Measurements from ENCODE around the gene DCAF15.
A peak's percentile ranks its signal among the peaks of the same experiment; 100 is the strongest.

The DCAF15 gene

GRCh38 chr19:13938301-13939064, 13.8 kb upstream of the DCAF15 start, which contains the start of gene PODNL1:
TSS of gene PODNL1 (minus strand) at chr19:13938417. CDS start at chr19:13938181, 236 bp downstream.
- Histone ChIP-seq H3K4me1 (peaks cover 8% of the 10 kb centered on the region; the same call in 1 of the 2 replicates), H3K4me2 (no peak within 1 kb of the TSS), H3K27ac (no peak within 1 kb of the TSS), H3K9ac (no peak within 1 kb of the TSS), H3K4me3 (no peak within 1 kb of the TSS), H3K9me3 (no peaks in the 10 kb centered on the region), H3K36me3 (no peaks in the 10 kb centered on the region), H3K27me3 (no peaks in the 10 kb centered on the region), H4K20me1 (no peaks in the 10 kb centered on the region)
- TF ChIP-seq Cebpa-rat (IDR thresholded peaks at IDR 0.05), result no peak

- no peak overlapping the region for H3K4me3 ChIP-seq
- H3K9me3 ChIP-seq, result no peaks in the 10 kb centered on the region
- no peaks in the 10 kb centered on the region for H3K36me3 ChIP-seq
- no peaks in the 10 kb centered on the region for H3K27me3 ChIP-seq
- no peak overlapping the region for H3K9ac ChIP-seq
- H3K27ac ChIP-seq, result no peak overlapping the region
- H4K20me1 ChIP-seq, result no peaks in the 10 kb centered on the region
- TF ChIP-seq Cebpa-rat (IDR thresholded peaks at IDR 0.05), result no peak
- H3K4me1 ChIP-seq, result peaks cover 14% of the 10 kb centered on the region
- H3K4me2 ChIP-seq, result no peak overlapping the region
Observed at GRCh38 chr19:13942023-13942684, 10.2 kb upstream of the DCAF15 start.

GRCh38 chr19:13946414-13946813, 5.9 kb upstream of the DCAF15 start:
- H3K4me2 ChIP-seq, result peak overlapping the region; percentile 62

GRCh38 chr19:13951043-13951442, 1.3 kb upstream of the DCAF15 start:
- Histone ChIP-seq H4K20me1 (peaks cover 32% of the 10 kb centered on the region), H3K9ac (no peak overlapping the region), H3K36me3 (peaks cover 22% of the 10 kb centered on the region), H3K9me3 (no peaks in the 10 kb centered on the region), H3K4me2 (no peak overlapping the region), H3K4me1 (peaks cover 25% of the 10 kb centered on the region), H3K27ac (no peak overlapping the region), H3K27me3 (no peaks in the 10 kb centered on the region), H3K4me3 (no peak overlapping the region)
- TF ChIP-seq Cebpa-rat (IDR thresholded peaks at IDR 0.05), result no peak

More at GRCh38 chr19:13946414-13946813, 5.9 kb upstream of the DCAF15 start:
- no peak for TF ChIP-seq Cebpa-rat (IDR thresholded peaks at IDR 0.05)
- Histone ChIP-seq H3K36me3 (no peaks in the 10 kb centered on the region), H3K27ac (0 out of 2 replicates have a peak overlapping the region, but pooled peaks have one; percentile 60), H3K9ac (0 out of 2 replicates have a peak overlapping the region, but pooled peaks have one; percentile 19), H3K4me3 (no peak overlapping the region), H4K20me1 (no peaks in the 10 kb centered on the region), H3K27me3 (no peaks in the 10 kb centered on the region), H3K4me1 (peaks cover 15% of the 10 kb centered on the region), H3K9me3 (no peaks in the 10 kb centered on the region)

GRCh38 chr19:13951799-13952153, 533 bp upstream of the DCAF15 start:
- H3K9ac ChIP-seq, result no peak overlapping the region
- TF ChIP-seq Cebpa-rat (IDR thresholded peaks at IDR 0.05), result no peak

GRCh38 chr19:13952931-13953531, 722 bp downstream of the DCAF15 start:
- Histone ChIP-seq H3K4me2 (peak overlapping the region; percentile 98), H3K27me3 (no peaks in the 10 kb centered on the region), H3K9ac (peak overlapping the region; percentile 83), H3K4me1 (peaks cover 19% of the 10 kb centered on the region), H3K27ac (peak overlapping the region; percentile 69), H3K4me3 (peak overlapping the region; percentile 80), H4K20me1 (peaks cover 52% of the 10 kb centered on the region), H3K36me3 (peaks cover 42% of the 10 kb centered on the region), H3K9me3 (no peaks in the 10 kb centered on the region)
- no peak for TF ChIP-seq Cebpa-rat (IDR thresholded peaks at IDR 0.05)

More at GRCh38 chr19:13951799-13952153, 533 bp upstream of the DCAF15 start:
- H3K27ac ChIP-seq, result no peak overlapping the region
- peak overlapping the region; percentile 80 for H3K4me3 ChIP-seq
- H3K9me3 ChIP-seq, result no peaks in the 10 kb centered on the region
- peaks cover 29% of the 10 kb centered on the region for H3K36me3 ChIP-seq
- peaks cover 19% of the 10 kb centered on the region for H3K4me1 ChIP-seq
- H3K27me3 ChIP-seq, result no peaks in the 10 kb centered on the region
- peaks cover 40% of the 10 kb centered on the region for H4K20me1 ChIP-seq
- H3K4me2 ChIP-seq, result peak overlapping the region; percentile 72

- Histone ChIP-seq H3K27me3 (no peaks in the 10 kb centered on the region), H3K4me3 (no peak overlapping the region; the same call in 1 of the 2 replicates), H3K4me2 (peak overlapping the region; percentile 98), H3K4me1 (peaks cover 19% of the 10 kb centered on the region), H3K27ac (peak overlapping the region; percentile 69; the same call in 1 of the 2 replicates), H3K9ac (peak overlapping the region; percentile 83), H3K36me3 (peaks cover 53% of the 10 kb centered on the region), H3K9me3 (no peaks in the 10 kb centered on the region), H4K20me1 (peaks cover 57% of the 10 kb centered on the region)
- TF ChIP-seq Cebpa-rat (IDR thresholded peaks at IDR 0.05), result no peak
Observed at GRCh38 chr19:13954185-13954584, 1.9 kb downstream of the DCAF15 start.

- Histone ChIP-seq H3K4me1 (peaks cover 19% of the 10 kb centered on the region), H4K20me1 (peaks cover 57% of the 10 kb centered on the region), H3K27ac (no peak overlapping the region), H3K4me2 (no peak overlapping the region), H3K27me3 (no peaks in the 10 kb centered on the region), H3K9me3 (no peaks in the 10 kb centered on the region), H3K4me3 (no peak overlapping the region), H3K9ac (no peak overlapping the region), H3K36me3 (peaks cover 70% of the 10 kb centered on the region)
- no peak for TF ChIP-seq Cebpa-rat (IDR thresholded peaks at IDR 0.05)
Observed at GRCh38 chr19:13955662-13956364, 3.5 kb downstream of the DCAF15 start.

- Histone ChIP-seq H3K9me3 (no peaks in the 10 kb centered on the region), H3K4me2 (no peak overlapping the region), H4K20me1 (peaks cover 57% of the 10 kb centered on the region), H3K4me1 (peaks cover 18% of the 10 kb centered on the region), H3K27me3 (no peaks in the 10 kb centered on the region), H3K9ac (no peak overlapping the region), H3K36me3 (peaks cover 74% of the 10 kb centered on the region), H3K4me3 (no peak overlapping the region), H3K27ac (no peak overlapping the region)
- TF ChIP-seq Cebpa-rat (IDR thresholded peaks at IDR 0.05), result no peak
Observed at GRCh38 chr19:13956365-13956744, 4.0 kb downstream of the DCAF15 start.

Data from BLaER1 (cell line).